PC-9 (cell line): ENCODE results near the gene BCAT1. TPM values are rescaled to one million over a fixed set of nuclear protein-coding genes. Genes with fewer than 3 reads are reported as not detected.
"Not testable (repeated sequence)": the region's sequence is repeated elsewhere in the genome, so short reads cannot be mapped to it uniquely, and the experiment has no call there.

ENCODE experiments used
- BruUV-seq: library from RNA; stranded (reverse); fragments of 400-500 nt; replicated peaks from 2 replicates; lab custom pipeline; 2021; lab: Mats Ljungman, UMichigan
- CTCF ChIA-PET: fragments of 300-600 bp; sonication (Branson Sonifier 250); formaldehyde crosslinking; loops from one replicate; lab custom pipeline; 2022; ENCODE audit warnings: antibody characterized with exemption; lab: Charles Lee
- POLR2A ChIA-PET: fragments of 300-600 bp; sonication (Branson Sonifier 250); formaldehyde crosslinking; loops from one replicate; lab custom pipeline; 2022; ENCODE audit warnings: antibody characterized with exemption; ENCODE audit not compliant: unreplicated experiment; lab: Charles Lee
- DNase-seq, 2 experiments: peaks; one replicate each; pipeline versions ENCODE4 v3.0.0 to v3.0.0-alpha.2; 2015 to 2022; ENCODE audit warnings: mixed read lengths in 1 of 2
- H2AFZ ChIP-seq: fragments of 200-600 bp; sonication (generic); 2 replicates; pipeline ENCODE4 v1.8.1; 2017; ENCODE audit warnings: antibody characterized with exemption
- H3F3A ChIP-seq: fragments of 200-600 bp; sonication (generic); 2 replicates; pipeline ENCODE4 v1.8.1; 2017; ENCODE audit warnings: antibody characterized with exemption, mild to moderate bottlenecking, low read depth; ENCODE audit not compliant: insufficient read depth
- H3K27ac ChIP-seq: fragments of 200-600 bp; sonication (generic); 2 replicates; pipeline ENCODE4 v1.6.1; 2016; ENCODE audit warnings: mixed run types
- H3K27me3 ChIP-seq: fragments of 200-600 bp; sonication (generic); 2 replicates; pipeline ENCODE4 v1.6.1; 2016; ENCODE audit warnings: low read depth, mixed run types; ENCODE audit not compliant: insufficient read depth
- H3K36me3 ChIP-seq: fragments of 200-600 bp; sonication (generic); 2 replicates; pipeline ENCODE4 v1.6.1; 2016; ENCODE audit warnings: low read depth, mixed run types
- H3K4me1 ChIP-seq: fragments of 200-600 bp; sonication (generic); replicated peaks from 2 replicates; pipeline ENCODE4 v1.6.1; 2016; ENCODE audit warnings: mixed run types; ENCODE audit not compliant: insufficient read depth
- H3K4me2 ChIP-seq: fragments of 200-600 bp; sonication (generic); 2 replicates; pipeline ENCODE4 v1.6.1; 2017; ENCODE audit warnings: mixed run types
- H3K4me3 ChIP-seq: fragments of 200-600 bp; sonication (generic); 2 replicates; pipeline ENCODE4 v1.6.1; 2016; ENCODE audit warnings: mixed run types
- H3K79me2 ChIP-seq: fragments of 200-600 bp; sonication (generic); 2 replicates; pipeline ENCODE4 v1.6.1; 2017; ENCODE audit warnings: low read depth, mixed run types
- H3K9me2 ChIP-seq: fragments of 200-600 bp; sonication (generic); 2 replicates; pipeline ENCODE4 v1.8.1; 2017; ENCODE audit warnings: mild to moderate bottlenecking; ENCODE audit not compliant: insufficient read depth
- H3K9me3 ChIP-seq: fragments of 200-600 bp; sonication (generic); 2 replicates; pipeline ENCODE4 v1.8.1; 2016; ENCODE audit warnings: low read depth; ENCODE audit not compliant: insufficient read depth
- H4K20me1 ChIP-seq: fragments of 200-600 bp; sonication (generic); 2 replicates; pipeline ENCODE4 v1.8.1; 2017; ENCODE audit not compliant: insufficient read depth
- EZH2 ChIP-seq: fragments of 200-600 bp; sonication (generic); IDR thresholded peaks from 2 replicates; pipeline ENCODE4 v1.8.0; 2017; ENCODE audit warnings: antibody characterized with exemption, low read depth
- intact Hi-C: fragments of 100-400 bp; cut with micrococcal nuclease; formaldehyde crosslinking; loops from one replicate; pipeline ENCODE4 v1.10.0; 2022; ENCODE audit not compliant: unreplicated experiment
- total RNA-seq: library from RNA; stranded (reverse); gene quantifications from 2 replicates; pipeline ENCODE4 v1.2.3, GENCODE V29; 2021
- TF ChIP-seq, protein P1 (sequence below): fragments of 200-600 bp; sonication (generic); conservative IDR thresholded peaks from 2 replicates; pipeline ENCODE4 v1.6.1; 2017; ENCODE audit warnings: mixed run types, antibody characterized with exemption, mild to moderate bottlenecking, moderate library complexity

BCAT1 gene
- total RNA-seq, 1 experiment from 2014 or later: 78.6 TPM

DNA sequence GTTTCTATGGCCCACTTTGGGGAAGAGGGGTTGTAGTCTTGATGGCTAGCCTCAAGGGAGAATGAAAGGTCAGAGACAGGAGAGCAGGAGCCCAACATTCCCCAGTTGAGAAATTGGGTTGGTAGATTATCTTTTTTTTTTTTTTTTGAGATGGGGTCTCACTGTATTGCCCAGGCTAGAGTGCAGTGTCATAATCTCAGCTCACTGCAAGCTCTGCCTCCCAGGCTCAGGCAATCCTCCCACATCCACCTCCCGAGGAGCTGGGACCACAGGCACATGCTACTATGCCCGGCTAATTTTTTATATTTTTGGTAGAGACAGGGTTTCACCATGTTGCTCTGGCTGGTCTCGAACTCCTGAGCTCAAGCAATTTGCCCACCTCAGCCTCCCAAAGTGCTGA is 34.9 kb downstream of the BCAT1 start:
- no peaks in the 10 kb centered on the region for H4K20me1 ChIP-seq
- no peak overlapping the region for H3K4me2 ChIP-seq
- ChIA-PET CTCF (interaction anchor here (0.6 kb wide), 1 partner anchor 59 kb away, joined by 10 read pairs; no protein-coding TSS in a partner anchor), POLR2A (no interaction called here)
- H3K9me3 ChIP-seq: no peaks in the 10 kb centered on the region
- H3K27ac ChIP-seq: no peak overlapping the region
- H3K4me1 ChIP-seq: no peaks in the 10 kb centered on the region
- no peaks in the 10 kb centered on the region for H3F3A ChIP-seq
- no peaks in the 10 kb centered on the region for H3K79me2 ChIP-seq
- H3K4me3 ChIP-seq: no peak overlapping the region
- no peaks in the 10 kb centered on the region for H3K36me3 ChIP-seq
- H3K9me2 ChIP-seq: no peaks in the 10 kb centered on the region
- BruUV-seq: no TSS peak
- no peaks in the 10 kb centered on the region for H3K27me3 ChIP-seq
- no peak overlapping the region for H2AFZ ChIP-seq
- intact Hi-C loops: no loop called here
- no peak for DNase-seq
- TF ChIP-seq, protein P1, sequence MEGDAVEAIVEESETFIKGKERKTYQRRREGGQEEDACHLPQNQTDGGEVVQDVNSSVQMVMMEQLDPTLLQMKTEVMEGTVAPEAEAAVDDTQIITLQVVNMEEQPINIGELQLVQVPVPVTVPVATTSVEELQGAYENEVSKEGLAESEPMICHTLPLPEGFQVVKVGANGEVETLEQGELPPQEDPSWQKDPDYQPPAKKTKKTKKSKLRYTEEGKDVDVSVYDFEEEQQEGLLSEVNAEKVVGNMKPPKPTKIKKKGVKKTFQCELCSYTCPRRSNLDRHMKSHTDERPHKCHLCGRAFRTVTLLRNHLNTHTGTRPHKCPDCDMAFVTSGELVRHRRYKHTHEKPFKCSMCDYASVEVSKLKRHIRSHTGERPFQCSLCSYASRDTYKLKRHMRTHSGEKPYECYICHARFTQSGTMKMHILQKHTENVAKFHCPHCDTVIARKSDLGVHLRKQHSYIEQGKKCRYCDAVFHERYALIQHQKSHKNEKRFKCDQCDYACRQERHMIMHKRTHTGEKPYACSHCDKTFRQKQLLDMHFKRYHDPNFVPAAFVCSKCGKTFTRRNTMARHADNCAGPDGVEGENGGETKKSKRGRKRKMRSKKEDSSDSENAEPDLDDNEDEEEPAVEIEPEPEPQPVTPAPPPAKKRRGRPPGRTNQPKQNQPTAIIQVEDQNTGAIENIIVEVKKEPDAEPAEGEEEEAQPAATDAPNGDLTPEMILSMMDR: no peak
- no peak for TF ChIP-seq EZH2

DNA sequence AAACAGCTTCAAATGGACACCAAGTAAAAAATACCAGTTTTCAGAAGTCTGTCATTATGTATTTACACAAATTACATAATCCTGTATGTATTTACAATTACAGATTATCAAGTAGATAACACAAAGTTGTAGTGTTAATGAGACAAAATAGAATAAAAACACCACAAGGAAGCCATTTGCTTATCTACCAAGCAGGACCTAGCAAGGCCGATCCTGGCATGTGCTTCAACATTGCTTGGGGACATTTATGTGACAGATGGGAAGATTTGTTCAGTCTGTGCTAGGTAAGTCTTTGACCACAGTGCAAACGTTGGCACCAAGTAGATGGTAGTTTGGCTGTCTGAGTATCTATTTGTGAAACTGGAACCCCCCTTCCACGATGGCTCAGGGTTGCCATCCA is 35.8 kb downstream of the BCAT1 start:
- DNase-seq: no peak
- Histone ChIP-seq H3F3A (no peaks in the 10 kb centered on the region), H3K9me3 (no peaks in the 10 kb centered on the region), H4K20me1 (no peaks in the 10 kb centered on the region), H3K36me3 (no peaks in the 10 kb centered on the region), H3K27ac (no peak overlapping the region), H3K4me3 (no peak overlapping the region), H3K79me2 (no peaks in the 10 kb centered on the region), H2AFZ (no peak overlapping the region), H3K4me2 (no peak overlapping the region), H3K4me1 (no peaks in the 10 kb centered on the region), H3K27me3 (no peaks in the 10 kb centered on the region), H3K9me2 (no peaks in the 10 kb centered on the region)
- no TSS peak for BruUV-seq
- no peak for TF ChIP-seq EZH2
- TF ChIP-seq, protein P1: no peak
- ChIA-PET CTCF (no interaction called here), POLR2A (no interaction called here)
- intact Hi-C loops: no loop called here

DNA sequence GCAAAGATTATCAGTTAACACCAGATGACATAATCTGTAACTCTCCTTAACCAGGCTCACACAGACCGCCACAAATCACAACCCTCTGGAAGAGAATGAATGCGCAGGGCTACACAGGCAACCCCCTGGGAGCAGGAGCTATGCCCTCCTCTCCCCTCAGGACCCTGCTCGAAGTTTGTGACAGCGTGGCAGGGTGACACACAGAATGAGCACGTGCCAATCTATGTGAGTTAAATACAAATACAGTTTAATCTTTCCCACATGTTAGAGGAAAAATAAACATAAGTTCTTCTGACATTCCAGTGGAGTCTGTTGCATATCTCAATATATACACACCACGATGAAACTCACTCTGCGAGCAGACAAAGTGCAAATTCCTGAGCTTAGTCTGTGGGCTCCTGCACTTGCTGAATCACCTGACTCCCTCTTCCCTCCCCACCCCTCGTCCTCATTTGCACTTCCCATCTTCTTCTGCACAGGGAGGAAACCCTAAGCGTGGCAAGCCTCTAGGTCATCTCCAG is 37.6 kb downstream of the BCAT1 start:
- Histone ChIP-seq H3K36me3 (no peaks in the 10 kb centered on the region), H3K4me1 (peaks cover 6% of the 10 kb centered on the region; the same call in 1 of the 2 replicates), H4K20me1 (no peaks in the 10 kb centered on the region), H3K9me3 (no peaks in the 10 kb centered on the region), H3K4me2 (no peak overlapping the region), H3K79me2 (no peaks in the 10 kb centered on the region), H3K4me3 (no peak overlapping the region), H2AFZ (no peak overlapping the region), H3F3A (no peaks in the 10 kb centered on the region), H3K9me2 (no peaks in the 10 kb centered on the region), H3K27me3 (no peaks in the 10 kb centered on the region), H3K27ac (no peak overlapping the region)
- DNase-seq: no peak
- CTCF ChIA-PET: no interaction called here
- no TSS peak for BruUV-seq
- TF ChIP-seq, protein P1: no peak
- TF ChIP-seq EZH2: no peak
- POLR2A ChIA-PET: no interaction called here
- intact Hi-C loops: no loop called here

DNA sequence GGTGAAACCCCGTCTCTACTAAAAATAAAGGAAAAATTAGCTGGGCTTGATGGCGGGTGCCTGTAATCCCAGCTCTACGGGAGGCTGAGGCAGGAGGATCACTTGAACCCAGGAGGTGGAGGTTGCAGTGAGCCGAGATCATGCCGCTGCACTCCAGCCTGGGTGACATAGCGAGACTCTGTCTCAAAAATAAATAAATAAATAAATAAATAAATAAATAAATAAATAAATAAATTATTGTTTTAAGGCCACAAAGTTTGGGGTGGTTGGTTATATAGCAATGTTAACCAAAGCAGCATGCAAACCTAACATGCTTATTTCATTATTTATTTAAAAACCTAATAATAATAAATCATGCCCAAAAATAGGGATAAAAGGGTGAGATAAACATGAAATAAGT is 38.7 kb downstream of the BCAT1 start:
- H3F3A ChIP-seq, DNase-seq, H3K79me2 ChIP-seq, CTCF ChIA-PET, H3K9me3 ChIP-seq, H3K36me3 ChIP-seq, POLR2A ChIA-PET, intact Hi-C loops, H3K4me2 ChIP-seq, BruUV-seq, H4K20me1 ChIP-seq, H3K4me3 ChIP-seq, H3K27me3 ChIP-seq, H3K9me2 ChIP-seq, H3K27ac ChIP-seq, H2AFZ ChIP-seq, H3K4me1 ChIP-seq: not testable (repeated sequence)
